Activated CD8-positive, alpha-beta memory T cell treated with anti-CD3 and anti-CD28 coated beads, Interleukin-2, amount 50 U/mL, for 48 hours (primary cell): ENCODE data around the gene C7orf25.

Experiments used
- DNase-seq: peaks from one replicate; pipeline ENCODE4 v3.0.0-alpha.2; 2020

C7orf25 gene

GRCh38 chr7:42911454-42912447 is at the start of gene C7orf25:
Gene C7orf25 (minus strand): TSS chr7:42912070. CDS start chr7:42910900, 1,170 bp downstream.
- peak; percentile 96 for DNase-seq

- DNase-seq, result no peak
Observed at GRCh38 chr7:42961170-42961569, 49.3 kb upstream of the C7orf25 start.

DNA sequence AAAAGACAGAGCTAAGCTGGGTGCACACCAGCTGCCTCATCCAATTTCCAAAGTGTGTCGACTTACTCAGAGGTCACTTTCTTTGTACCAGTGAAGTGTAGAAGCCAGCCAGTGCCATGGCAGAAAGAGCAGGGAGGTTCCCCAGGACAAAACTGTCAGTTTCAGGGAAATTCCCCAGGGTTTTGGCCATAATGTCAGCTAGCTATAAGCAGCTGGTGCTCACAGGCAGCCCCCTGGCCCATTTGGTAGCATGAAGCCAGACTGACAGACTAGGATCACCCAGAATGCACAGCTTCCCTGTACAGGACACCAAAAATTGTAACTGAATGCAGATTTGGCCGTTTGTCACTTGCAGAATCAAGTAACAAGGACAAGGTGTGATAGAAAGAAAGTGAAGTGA is 48.9 kb upstream of the C7orf25 start:
- no peak for DNase-seq

- no peak for DNase-seq
Observed at GRCh38 chr7:42959549-42959948, 47.7 kb upstream of the C7orf25 start.

GRCh38 chr7:42956062-42956461 is 44.2 kb upstream of the C7orf25 start:
- no peak for DNase-seq

- DNase-seq, result no peak
Observed at GRCh38 chr7:42953994-42954393, 42.1 kb upstream of the C7orf25 start.

GRCh38 chr7:42952328-42952727 is 40.5 kb upstream of the C7orf25 start:
- DNase-seq, result no peak

- DNase-seq, result no peak
Observed at GRCh38 chr7:42950417-42950816, 38.5 kb upstream of the C7orf25 start.

GRCh38 chr7:42947521-42947920 is 35.7 kb upstream of the C7orf25 start:
- no peak for DNase-seq

- no peak for DNase-seq
Observed at GRCh38 chr7:42946627-42946950, 34.7 kb upstream of the C7orf25 start.

GRCh38 chr7:42945821-42946626 is 34.2 kb upstream of the C7orf25 start:
- no peak for DNase-seq

- DNase-seq, result peak; percentile 83
Observed at GRCh38 chr7:42940985-42941847, 29.3 kb upstream of the C7orf25 start.

GRCh38 chr7:42939457-42940240 is 27.8 kb upstream of the C7orf25 start:
- DNase-seq, result no peak

DNA sequence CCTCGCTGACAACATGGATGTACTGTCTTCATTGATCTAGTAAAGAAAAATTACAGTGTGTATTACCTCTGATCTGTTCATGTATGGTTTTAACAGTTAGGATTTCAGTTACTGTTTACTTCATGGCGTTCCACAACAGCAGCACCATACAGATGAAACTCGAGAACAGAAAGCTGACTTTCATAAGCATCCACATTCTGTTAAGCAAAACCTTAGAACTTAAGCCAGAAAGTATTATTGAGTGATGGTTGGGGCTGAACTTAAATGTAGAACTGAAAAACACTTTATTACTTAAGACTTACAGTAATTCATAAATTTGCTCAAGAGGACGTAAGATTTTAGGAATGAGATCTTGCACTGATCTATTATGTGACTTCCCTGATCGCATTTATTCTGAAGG is 24.0 kb upstream of the C7orf25 start:
- DNase-seq, result no peak

GRCh38 chr7:42934291-42934690 is 22.4 kb upstream of the C7orf25 start:
- DNase-seq, result no peak

DNA sequence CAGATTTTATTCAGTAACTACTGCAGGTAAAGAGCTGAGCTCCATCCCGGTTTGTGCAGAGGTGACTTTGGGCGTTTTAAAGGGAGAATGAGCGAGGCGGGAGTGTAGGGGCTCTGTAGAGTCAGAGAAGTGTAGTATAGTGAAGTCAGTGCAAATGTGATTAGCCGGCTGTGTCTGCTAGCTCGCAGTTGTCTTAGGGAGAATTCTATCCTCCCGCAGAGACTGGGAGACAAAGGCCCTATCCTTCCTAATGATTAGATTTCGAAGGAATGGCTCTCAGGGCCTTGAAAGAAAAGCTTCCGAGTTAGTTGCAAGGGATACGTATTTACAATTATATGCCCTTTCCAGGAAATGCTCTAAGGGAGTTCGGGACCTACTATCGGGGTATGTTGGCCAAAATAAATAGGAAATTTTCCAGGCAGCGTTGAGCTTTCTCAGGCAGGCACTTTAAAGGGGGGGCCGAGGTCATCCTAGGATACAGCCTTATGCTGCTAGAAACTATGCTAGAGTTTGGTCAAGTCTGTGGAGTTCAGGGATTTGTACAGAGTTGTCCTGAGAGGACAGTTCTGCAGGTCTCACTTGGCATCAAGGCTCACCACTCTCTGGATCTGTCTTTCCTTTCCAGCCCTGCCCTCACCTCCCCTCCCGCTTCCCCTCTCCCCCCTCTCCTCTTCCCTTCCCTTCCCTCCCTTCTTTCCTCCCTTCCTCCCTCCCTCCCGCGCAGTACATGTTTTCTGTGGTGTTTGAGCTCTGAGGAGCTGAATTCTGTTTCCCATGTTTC is 21.1 kb upstream of the C7orf25 start:
- no peak for DNase-seq

DNA sequence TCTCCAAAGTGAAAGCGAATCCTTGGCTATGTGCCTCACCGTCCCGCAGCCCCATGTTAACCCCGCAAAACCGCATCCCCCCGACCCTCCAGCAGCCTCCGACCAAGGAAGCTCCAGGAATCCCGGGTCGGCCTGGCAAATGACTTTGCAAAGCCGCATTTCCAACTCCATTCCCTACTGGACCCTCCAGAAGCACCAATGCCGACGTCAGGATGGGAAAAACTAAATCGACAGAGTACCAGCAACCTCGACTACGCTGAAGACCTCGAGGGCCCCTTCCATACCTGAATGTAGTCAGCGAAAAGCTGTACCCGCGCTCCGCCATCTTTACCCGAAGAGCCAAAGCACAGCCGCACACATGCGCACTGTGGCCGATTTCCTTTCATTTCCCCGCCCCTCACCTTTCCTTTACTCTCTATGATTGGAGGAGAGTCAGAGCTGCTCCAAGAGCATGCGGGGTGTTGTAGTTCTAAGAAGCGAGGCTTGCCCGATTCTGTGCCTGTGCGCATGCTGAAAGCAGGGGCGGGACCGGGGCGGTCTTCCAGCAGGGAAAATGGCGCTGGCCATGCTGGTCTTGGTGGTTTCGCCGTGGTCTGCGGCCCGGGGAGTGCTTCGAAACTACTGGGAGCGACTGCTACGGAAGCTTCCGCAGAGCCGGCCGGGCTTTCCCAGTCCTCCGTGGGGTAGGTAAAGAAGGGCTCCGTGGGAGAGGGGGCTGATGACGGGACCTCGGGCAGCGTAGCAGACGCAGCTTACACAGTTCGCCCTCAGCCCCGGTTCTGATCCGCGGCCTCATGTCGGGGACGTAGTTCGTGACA is 20.2 kb upstream of the C7orf25 start, which contains the start of the genes MRPL32 and PSMA2:
MRPL32 (plus strand) TSS at position 543 of the 818 bp plus-strand sequence; CDS start at position 554, 11 bp downstream.
PSMA2 (minus strand) TSS at position 341 of the 818 bp plus-strand sequence; CDS start at position 325, 16 bp downstream.
- DNase-seq, result peak; percentile 93

DNA sequence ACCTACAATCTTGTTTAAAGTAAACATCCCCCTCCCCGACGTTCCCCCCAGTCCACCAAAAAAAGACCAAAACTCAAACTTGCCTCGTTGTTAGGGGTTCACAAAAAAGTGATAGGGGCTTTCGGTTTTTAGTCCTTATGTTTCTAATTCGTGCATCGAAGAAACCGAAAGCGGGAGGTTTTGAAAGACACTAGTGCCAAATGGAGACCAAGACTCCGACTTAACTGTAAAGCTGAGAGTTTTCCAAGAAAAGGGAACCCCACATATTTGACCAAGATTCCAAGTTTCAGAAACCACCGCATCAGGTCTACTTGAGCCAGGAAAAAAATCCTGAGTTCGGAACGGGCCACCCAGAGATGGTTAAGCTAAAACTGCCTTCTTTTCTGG is 19.6 kb upstream of the C7orf25 start:
- DNase-seq, result no peak

DNA sequence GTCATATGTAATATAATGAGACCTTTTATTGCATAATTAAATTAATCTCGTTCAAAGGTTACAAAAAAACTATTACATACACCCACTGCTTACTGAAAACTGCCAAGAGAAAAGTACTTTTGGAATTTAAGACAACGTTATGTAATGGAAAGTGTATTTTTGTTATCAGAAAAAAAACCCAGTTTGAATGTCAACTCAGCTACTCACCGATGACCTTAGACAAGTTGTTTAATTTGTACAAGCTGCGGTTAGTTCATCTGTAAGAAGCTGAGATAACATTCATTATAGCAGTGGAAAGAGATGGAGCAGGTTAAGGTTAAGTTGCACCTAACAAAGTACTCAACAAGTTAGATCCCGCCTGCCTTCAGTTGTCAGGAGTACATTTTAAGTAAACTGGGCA is 19.0 kb upstream of the C7orf25 start:
- DNase-seq, result no peak

DNA sequence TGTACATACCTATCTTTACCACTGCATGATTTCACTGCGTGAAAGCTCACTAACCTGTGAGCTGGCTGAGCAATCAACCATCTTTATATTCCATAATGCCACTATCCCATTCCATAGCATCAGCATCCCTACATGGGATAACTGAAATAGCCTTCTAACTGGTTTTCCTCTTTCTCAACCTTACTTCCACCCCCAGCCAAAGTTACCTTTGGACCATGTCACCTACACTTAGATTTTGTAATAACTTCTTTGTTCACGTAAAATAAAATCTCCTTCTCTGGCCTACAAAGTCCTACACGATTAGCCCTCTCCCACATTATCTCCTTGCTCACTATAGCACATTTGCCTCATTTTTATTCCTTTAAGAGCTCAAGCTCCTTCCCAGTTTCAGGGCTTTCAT is 17.6 kb upstream of the C7orf25 start:
- DNase-seq, result no peak
